Measurements from ENCODE around the gene EGFL7.
"Not testable (repeated sequence)": the region's sequence is repeated elsewhere in the genome, so short reads cannot be mapped to it uniquely, and the experiment has no call there.

The EGFL7 gene

GRCh38 chr9:136625101-136626065, 37.3 kb upstream of the EGFL7 start:
- DNase-seq = no peak

- no peak for DNase-seq
These were observed 36.5 kb upstream of the EGFL7 start for GRCh38 chr9:136626066-136626725.

- no peak for DNase-seq
These were observed 35.7 kb upstream of the EGFL7 start for GRCh38 chr9:136626740-136627642.

- DNase-seq = no peak
These were observed 35.0 kb upstream of the EGFL7 start for GRCh38 chr9:136627703-136628102.

GRCh38 chr9:136628268-136628667, 34.4 kb upstream of the EGFL7 start:
- DNase-seq = no peak

- no peak for DNase-seq
These were observed 33.5 kb upstream of the EGFL7 start for GRCh38 chr9:136629001-136629878.

- DNase-seq = peak; percentile 62
These were observed 32.6 kb upstream of the EGFL7 start for GRCh38 chr9:136629879-136630661.

GRCh38 chr9:136630662-136630992, 32.1 kb upstream of the EGFL7 start:
- DNase-seq = no peak

GRCh38 chr9:136631038-136632000, 31.4 kb upstream of the EGFL7 start:
- peak; percentile 84 for DNase-seq

- not testable (repeated sequence) for DNase-seq
These were observed 30.6 kb upstream of the EGFL7 start for GRCh38 chr9:136632072-136632471.

GRCh38 chr9:136632491-136633106, 30.1 kb upstream of the EGFL7 start:
- peak; percentile 37 for DNase-seq

GRCh38 chr9:136634904-136635303, 27.8 kb upstream of the EGFL7 start:
- no peak for DNase-seq

- DNase-seq = no peak
These were observed 22.3 kb upstream of the EGFL7 start for GRCh38 chr9:136640171-136641111.

- no peak for DNase-seq
These were observed 20.2 kb upstream of the EGFL7 start for GRCh38 chr9:136642439-136642921.

- DNase-seq = no peak
These were observed 18.9 kb upstream of the EGFL7 start for GRCh38 chr9:136643596-136644342.

GRCh38 chr9:136644343-136644592, 18.4 kb upstream of the EGFL7 start:
- DNase-seq = no peak

GRCh38 chr9:136644593-136645351, 17.9 kb upstream of the EGFL7 start:
- DNase-seq = peak; percentile 76
